Effector memory CD8-positive, alpha-beta T cell (primary cell): Measurements from ENCODE around the gene TSPAN18.

ENCODE experiments used
- ATAC-seq: fragments of 150-1000 bp; cut with Tn5 transposase; replicated peaks from 2 replicates; pipeline ENCODE4 v1.10.0; 2021; ENCODE audit warnings: mild to moderate bottlenecking, moderate library complexity
- DNase-seq, 3 experiments: peaks; one replicate each; pipeline ENCODE4 v3.0.0; 2021
- H3K27ac Mint-ChIP-seq, 2 donors: one replicate each; pipeline ENCODE4 v1.8.0; 2022; ENCODE audit warnings: mild to moderate bottlenecking in 2 of 2, mixed read lengths in 2 of 2, moderate library complexity in 2 of 2
- H3K27me3 Mint-ChIP-seq, 2 donors: one replicate each; pipeline ENCODE4 v1.8.0; 2022; ENCODE audit warnings: mixed read lengths in 2 of 2
- H3K36me3 Mint-ChIP-seq: one replicate; pipeline ENCODE4 v1.8.0; 2022; ENCODE audit warnings: mild to moderate bottlenecking, moderate library complexity, mixed read lengths; ENCODE audit not compliant: insufficient read depth
- H3K4me1 Mint-ChIP-seq, 2 donors: one replicate each; pipeline ENCODE4 v1.8.0; 2022; ENCODE audit warnings: low read depth in 2 of 2, mixed read lengths in 2 of 2
- H3K4me3 Mint-ChIP-seq, 2 donors: one replicate each; pipeline ENCODE4 v1.8.0; 2022; ENCODE audit warnings: mild to moderate bottlenecking in 2 of 2, mixed read lengths in 2 of 2, moderate library complexity in 2 of 2
- H3K9me3 Mint-ChIP-seq, 2 donors: one replicate each; pipeline ENCODE4 v1.8.0; 2022; ENCODE audit warnings: mixed read lengths in 2 of 2

The TSPAN18 gene

DNA sequence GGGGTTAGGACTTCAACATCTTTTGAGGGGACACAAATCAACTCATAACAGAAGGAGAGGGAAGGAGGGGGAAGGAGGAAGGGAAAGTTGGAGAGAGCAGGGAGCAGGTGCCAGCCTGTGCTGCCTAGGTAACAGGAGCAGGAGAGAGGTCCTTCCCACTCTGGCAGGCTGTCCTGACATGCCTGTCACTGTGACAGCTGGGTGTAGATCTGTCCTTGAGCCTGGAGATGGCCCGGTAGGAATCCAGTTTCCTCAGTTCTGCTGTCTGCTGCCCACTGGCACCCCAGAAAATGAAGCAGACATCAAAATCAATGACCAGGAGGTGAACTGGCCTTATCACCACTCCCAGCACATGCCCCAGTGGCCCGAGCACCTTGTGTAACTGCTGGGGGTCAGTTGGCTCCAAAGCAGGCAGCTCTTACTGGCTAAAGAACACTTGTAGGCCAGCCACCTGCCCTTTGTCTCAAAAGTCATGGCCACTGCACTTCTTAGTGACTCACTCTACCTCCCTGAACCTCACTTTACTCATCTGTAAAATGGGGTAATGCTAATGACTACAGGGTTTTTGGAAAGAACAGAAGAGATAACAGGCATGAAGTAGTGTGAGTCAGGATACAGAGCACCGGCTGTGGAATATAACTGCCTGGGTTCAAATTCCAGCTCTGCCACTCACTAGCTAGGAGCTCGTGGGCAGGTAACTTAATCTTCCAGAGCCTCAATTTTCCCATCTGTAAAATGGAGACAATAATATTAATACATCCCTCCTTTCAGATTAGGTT is 8.0 kb upstream of the TSPAN18 start:
- Mint-ChIP-seq H3K9me3 (no peaks in the 10 kb centered on the region), H3K27me3 (peaks cover 0 to 5% of the 10 kb centered on the region in 2 donors), H3K4me1 (peaks cover 0 to 4% of the 10 kb centered on the region in 2 donors), H3K27ac (no peak overlapping the region), H3K4me3 (no peak overlapping the region), H3K36me3 (no peaks in the 10 kb centered on the region)
- no peak for ATAC-seq
- no peak for DNase-seq

DNA sequence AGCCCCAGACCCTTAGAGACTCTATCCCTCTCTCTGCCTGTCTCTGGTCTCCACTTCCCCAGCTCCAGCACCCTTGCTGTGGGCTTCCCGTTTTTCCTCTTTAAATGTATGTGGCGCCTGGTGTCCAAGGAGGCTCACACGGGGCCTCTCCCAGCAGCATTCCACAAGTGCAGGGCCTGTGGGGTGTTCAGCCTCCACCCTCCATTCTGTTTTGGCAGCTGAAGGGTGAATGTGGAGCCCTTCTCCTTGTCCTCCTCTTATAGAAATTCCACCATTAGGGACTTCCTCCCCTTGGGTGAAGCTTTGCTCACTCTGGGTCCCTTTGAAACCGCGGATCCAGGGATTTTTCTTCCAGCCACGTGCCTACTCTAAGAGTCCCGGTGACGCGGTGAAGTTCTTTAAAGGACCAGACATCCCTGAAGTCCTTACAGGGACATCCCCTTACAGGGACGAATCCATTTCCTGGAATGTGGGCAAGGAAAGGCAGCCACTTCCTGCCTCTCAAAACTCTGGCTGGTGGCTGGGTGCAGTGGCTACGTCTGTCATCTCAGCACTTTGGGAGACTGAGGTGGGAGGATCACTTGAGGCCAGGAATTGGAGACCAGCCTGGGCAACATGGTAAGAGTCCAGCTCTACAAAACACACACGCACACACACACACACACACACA is 1.6 kb upstream of the TSPAN18 start:
- peaks cover 23 to 34% of the 10 kb centered on the region in 2 donors for H3K27me3 Mint-ChIP-seq
- H3K36me3 Mint-ChIP-seq, result peaks cover 7% of the 10 kb centered on the region
- DNase-seq (no peak), ATAC-seq (no peak)
- peak overlapping the region; percentile 52 to 96 for H3K27ac Mint-ChIP-seq
- H3K9me3 Mint-ChIP-seq, result no peaks in the 10 kb centered on the region
- peak overlapping the region in 1 of 2 donors; percentile 87 for H3K4me3 Mint-ChIP-seq
- peaks cover 27 to 32% of the 10 kb centered on the region in 2 donors for H3K4me1 Mint-ChIP-seq

DNA sequence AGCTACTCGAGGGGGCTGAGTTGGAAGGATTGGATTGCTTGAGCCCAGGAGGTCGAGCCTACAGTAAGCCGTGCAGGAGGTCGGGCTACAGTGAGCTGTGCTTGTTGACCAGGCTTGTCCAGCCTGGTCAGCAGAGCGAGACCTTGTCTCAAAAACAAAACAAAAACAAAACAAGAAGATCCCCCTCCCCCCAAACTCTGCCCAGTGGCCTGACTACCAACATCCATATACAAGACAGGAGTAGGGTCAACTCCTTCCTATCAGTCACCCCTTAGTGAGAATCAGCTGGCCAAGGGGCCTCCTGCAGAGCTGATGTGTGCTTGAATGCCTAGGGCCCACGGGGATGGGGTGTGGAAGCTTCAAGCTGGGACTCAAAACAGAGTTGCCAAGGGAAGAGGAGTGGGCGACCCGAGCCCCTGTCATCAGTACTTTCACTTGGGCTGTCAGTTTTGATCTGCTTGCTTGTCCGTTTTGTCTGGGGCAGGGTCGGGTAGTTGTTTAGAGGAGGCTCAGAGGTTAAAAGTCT is 942 bp upstream of the TSPAN18 start:
- H3K9me3 Mint-ChIP-seq, result no peaks in the 10 kb centered on the region
- ATAC-seq, result no peak
- peaks cover 7% of the 10 kb centered on the region for H3K36me3 Mint-ChIP-seq
- peaks cover 27 to 34% of the 10 kb centered on the region in 2 donors for H3K4me1 Mint-ChIP-seq
- no peak for DNase-seq
- peaks cover 23 to 35% of the 10 kb centered on the region in 2 donors for H3K27me3 Mint-ChIP-seq
- H3K4me3 Mint-ChIP-seq, result peak overlapping the region; percentile 73 to 87
- peak overlapping the region; percentile 75 to 96 for H3K27ac Mint-ChIP-seq

DNA sequence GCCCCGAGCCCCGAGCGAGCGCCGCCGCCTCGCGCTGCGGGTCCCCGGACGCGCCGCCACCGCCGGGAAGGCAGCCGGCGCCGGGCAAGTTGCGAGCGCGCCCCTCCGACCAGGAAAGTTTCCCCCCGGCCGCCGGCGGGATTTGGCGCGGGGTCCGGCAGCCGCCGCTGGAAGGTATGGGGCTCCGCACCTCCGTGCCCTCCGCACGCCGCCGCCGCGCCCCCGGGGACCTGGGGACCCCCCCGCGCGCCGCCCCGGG is 281 bp downstream of the TSPAN18 start:
- Mint-ChIP-seq H3K27ac (no peak overlapping the region), H3K9me3 (no peaks in the 10 kb centered on the region), H3K4me3 (peak overlapping the region in 1 of 2 donors; percentile 82), H3K36me3 (peaks cover 7% of the 10 kb centered on the region), H3K27me3 (peaks cover 23 to 35% of the 10 kb centered on the region in 2 donors), H3K4me1 (peaks cover 27 to 39% of the 10 kb centered on the region in 2 donors)
- ATAC-seq (peak; percentile 17), DNase-seq (peak in 1 of 3 experiments; percentile 5)

DNA sequence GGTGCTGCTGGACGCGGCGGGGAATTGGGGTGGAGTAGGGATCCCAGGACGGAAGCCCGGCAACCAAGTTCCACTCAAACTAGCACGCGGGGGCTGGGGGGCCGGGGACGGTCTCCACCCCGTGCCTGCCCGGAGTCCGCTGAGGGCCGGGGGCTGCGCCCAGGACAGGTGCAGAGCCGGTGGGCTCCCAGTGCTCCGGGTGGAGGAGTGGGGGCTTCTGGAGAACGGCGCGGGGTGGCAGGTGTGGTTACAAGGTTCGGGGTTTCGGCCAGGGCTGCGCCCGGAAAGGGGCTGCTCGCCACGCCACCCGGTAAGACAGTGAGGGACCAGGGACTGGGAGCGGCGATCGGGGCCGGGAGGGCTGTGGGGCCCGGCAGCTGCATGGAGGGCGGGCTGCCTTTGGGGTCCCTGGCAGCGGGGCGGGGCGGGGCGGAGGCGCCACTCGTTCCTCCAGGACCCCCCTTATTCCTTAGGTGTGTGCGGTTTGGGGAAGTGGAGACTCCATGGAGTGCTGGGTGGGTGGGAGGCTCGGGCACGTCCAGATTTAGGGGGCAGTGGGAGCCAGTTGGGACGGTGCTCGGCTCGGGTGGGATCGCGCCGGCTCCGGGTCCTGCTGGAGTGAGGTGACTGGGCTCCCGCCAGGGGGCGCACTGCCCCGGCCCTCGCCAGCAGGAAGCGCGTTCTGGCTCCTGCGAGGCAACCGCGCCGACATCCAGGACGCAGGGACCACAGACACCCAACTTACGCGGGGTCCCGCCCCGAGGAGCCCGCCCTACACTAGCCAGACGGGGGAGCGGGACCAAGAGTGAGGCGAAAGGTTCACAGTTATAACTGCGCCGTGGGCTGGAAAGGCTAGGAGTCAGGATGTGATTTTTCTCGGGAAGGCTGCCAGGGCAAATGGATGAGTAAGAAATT is 868 bp downstream of the TSPAN18 start:
- peaks cover 27 to 39% of the 10 kb centered on the region in 2 donors for H3K4me1 Mint-ChIP-seq
- peaks cover 7% of the 10 kb centered on the region for H3K36me3 Mint-ChIP-seq
- peak overlapping the region; percentile 54 to 87 for H3K27ac Mint-ChIP-seq
- H3K4me3 Mint-ChIP-seq, result peak overlapping the region; percentile 79 to 82
- no peaks in the 10 kb centered on the region for H3K9me3 Mint-ChIP-seq
- peak; percentile 68 for ATAC-seq
- DNase-seq, result peak; percentile 64 to 69 (median 69)
- H3K27me3 Mint-ChIP-seq, result peaks cover 23 to 35% of the 10 kb centered on the region in 2 donors

DNA sequence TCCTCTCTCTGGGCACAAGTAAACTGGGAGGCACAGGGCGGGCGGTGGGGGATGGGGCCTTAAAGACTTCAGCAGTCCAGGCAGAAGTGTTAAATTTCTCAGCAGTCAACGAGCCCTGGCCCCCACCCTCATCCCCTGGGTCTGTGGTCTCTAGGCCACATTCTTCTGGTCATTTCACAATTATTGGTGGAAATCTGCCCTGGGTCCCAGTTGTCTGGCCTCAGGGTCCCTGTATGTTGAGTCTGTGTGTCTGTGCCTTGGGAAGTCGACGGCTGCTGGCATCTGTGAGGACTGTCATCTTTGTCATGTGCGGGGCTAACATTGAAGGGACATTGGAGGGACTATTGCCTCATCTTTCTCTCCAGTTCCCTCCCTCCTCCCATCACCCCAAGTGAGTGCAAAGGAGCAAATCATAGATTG is 1.7 kb downstream of the TSPAN18 start:
- Mint-ChIP-seq H3K27ac (peak overlapping the region in 1 of 2 donors; percentile 87), H3K36me3 (peaks cover 7% of the 10 kb centered on the region), H3K27me3 (peaks cover 20 to 35% of the 10 kb centered on the region in 2 donors), H3K4me1 (peaks cover 27 to 40% of the 10 kb centered on the region in 2 donors), H3K9me3 (no peaks in the 10 kb centered on the region), H3K4me3 (peak overlapping the region; percentile 79 to 82)
- DNase-seq (no peak), ATAC-seq (no peak)

DNA sequence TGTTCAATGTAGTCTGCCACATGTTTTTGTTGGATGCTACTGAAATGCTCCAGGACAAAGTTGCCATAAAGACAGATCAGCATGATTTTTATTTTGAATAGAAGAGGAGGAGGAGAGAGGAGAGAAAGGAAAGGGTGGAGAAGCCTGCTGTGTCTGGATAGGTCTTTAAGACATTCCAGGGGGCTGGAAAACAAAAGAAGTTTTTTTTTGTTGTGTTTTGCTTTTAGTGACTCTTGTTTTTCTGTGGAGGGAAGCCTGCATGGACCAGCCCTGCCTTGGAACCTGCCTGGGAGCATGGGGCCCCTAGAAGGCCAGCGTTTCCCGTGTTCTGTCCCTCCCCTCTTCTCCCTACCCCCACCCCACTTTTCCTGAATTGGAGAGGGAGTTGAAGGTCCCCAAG is 2.3 kb downstream of the TSPAN18 start:
- Mint-ChIP-seq H3K27me3 (peaks cover 18 to 35% of the 10 kb centered on the region in 2 donors), H3K9me3 (no peaks in the 10 kb centered on the region), H3K4me3 (peak overlapping the region; percentile 79 to 82), H3K36me3 (peaks cover 7% of the 10 kb centered on the region), H3K27ac (peak overlapping the region in 1 of 2 donors; percentile 87), H3K4me1 (peaks cover 27 to 40% of the 10 kb centered on the region in 2 donors)
- ATAC-seq (no peak), DNase-seq (no peak)

DNA sequence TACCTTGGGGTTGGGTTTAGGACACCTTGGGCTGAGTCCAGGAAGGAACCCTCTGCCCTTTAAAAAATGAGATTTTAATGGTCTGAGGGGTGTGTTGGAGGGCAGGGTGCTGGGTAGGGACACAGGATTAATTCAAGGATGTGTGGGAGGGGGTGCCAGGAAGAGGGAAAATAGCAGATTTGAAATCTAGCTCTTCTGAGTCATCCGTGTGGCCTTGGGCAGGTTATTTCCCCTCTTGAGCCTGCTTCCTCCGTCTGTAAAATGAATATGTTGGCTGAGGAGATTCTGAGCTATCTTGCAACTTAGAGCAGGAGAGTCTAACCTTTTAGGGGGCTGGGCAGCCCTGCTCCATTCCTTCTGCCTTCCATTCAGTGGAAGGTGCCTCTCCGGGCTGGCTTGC is 3.0 kb downstream of the TSPAN18 start:
- no peak for ATAC-seq
- peaks cover 27 to 40% of the 10 kb centered on the region in 2 donors for H3K4me1 Mint-ChIP-seq
- peaks cover 18 to 35% of the 10 kb centered on the region in 2 donors for H3K27me3 Mint-ChIP-seq
- H3K9me3 Mint-ChIP-seq, result no peaks in the 10 kb centered on the region
- peaks cover 7% of the 10 kb centered on the region for H3K36me3 Mint-ChIP-seq
- DNase-seq, result no peak
- H3K4me3 Mint-ChIP-seq, result peak overlapping the region in 1 of 2 donors; percentile 82
- no peak overlapping the region for H3K27ac Mint-ChIP-seq

DNA sequence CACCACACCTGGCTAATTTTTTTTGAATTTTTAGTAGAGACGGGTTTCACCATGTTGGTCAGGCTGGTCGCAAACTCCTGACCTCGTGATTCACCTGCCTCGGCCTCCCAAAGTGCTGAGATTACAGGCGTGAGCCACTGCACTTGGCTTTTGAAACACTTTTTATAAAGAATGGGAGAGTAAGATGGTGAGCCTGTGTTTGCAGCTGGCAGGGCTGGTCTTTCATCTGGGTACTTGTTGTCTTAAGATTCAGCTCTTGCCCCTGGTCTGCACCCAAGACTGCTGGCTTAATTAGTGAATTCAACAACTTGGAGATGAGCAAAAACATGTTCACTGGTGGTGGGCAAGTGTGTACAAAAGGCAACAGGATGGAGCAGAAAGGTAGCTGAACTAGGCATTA is 4.0 kb downstream of the TSPAN18 start:
- Mint-ChIP-seq H3K4me3 (no peak overlapping the region), H3K4me1 (peaks cover 27 to 38% of the 10 kb centered on the region in 2 donors), H3K9me3 (no peaks in the 10 kb centered on the region), H3K27me3 (peaks cover 18 to 28% of the 10 kb centered on the region in 2 donors), H3K36me3 (peaks cover 7% of the 10 kb centered on the region), H3K27ac (no peak overlapping the region)
- DNase-seq (no peak), ATAC-seq (no peak)

DNA sequence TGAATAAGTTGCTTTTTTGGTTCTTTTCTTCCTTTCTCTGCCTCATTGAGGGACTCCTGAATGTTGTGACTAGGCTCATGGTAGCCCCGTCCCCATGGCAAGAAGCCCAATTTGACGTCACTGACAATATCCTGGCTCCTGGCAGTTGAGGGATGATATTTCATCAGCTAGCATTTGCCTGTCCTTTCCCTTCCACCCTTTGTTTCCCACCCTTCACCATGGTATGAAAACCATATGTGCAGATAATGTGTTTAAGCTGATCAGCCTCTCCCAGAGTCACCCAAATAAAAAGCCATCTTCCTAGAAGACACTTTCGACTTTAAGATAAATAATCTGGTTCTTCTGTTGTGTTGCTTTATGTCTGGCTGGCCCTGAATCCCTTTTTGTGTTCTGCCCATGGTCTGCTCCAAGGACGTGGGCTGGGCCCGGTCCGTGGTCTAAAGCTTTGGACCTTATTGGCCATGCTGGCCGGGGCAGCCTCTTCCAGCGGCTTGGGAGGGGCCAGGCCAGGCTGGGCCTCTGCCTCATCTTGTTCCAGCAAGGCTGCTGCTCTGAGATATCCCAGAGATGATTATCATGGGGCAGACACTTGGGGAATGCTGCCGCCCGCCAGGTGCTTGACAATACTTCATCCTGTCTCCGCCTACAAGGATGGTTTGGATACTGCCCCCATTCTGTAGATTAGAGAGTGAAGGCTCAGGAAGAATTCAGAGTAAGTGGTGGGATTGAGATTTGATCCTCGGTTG is 5.1 kb downstream of the TSPAN18 start:
- H3K4me1 Mint-ChIP-seq, result peaks cover 20 to 32% of the 10 kb centered on the region in 2 donors
- no peak overlapping the region for H3K4me3 Mint-ChIP-seq
- no peak overlapping the region for H3K27ac Mint-ChIP-seq

DNA sequence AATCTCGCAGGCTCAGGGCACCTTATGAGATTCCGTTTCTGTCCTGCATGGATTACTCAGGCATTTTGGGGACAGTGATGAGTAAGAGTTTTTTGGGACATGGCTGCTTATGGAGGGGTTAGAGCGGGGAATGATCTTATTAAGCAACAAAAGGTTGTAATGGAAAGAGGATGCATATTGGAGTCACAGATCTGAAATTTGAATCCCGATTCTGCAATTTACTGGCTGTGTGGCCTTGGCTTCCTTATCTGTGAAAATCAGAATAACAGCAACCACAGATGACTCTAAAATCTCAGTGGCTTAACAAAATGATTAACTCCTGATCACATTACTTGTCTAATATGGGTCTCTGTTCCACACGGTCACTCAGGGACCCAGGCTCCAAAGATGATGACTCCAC is 5.8 kb downstream of the TSPAN18 start:
- peaks cover 4% of the 10 kb centered on the region for H3K36me3 Mint-ChIP-seq
- DNase-seq (no peak), ATAC-seq (no peak)
- no peak overlapping the region for H3K4me3 Mint-ChIP-seq
- peaks cover 20 to 22% of the 10 kb centered on the region in 2 donors for H3K27me3 Mint-ChIP-seq
- no peaks in the 10 kb centered on the region for H3K9me3 Mint-ChIP-seq
- no peak overlapping the region for H3K27ac Mint-ChIP-seq
- H3K4me1 Mint-ChIP-seq, result peaks cover 20 to 36% of the 10 kb centered on the region in 2 donors

More for the DNA sequence above, 5.1 kb downstream of the TSPAN18 start:
- H3K36me3 Mint-ChIP-seq, result peaks cover 4% of the 10 kb centered on the region
- ATAC-seq (no peak), DNase-seq (no peak)
- H3K27me3 Mint-ChIP-seq, result peaks cover 18 to 22% of the 10 kb centered on the region in 2 donors
- no peaks in the 10 kb centered on the region for H3K9me3 Mint-ChIP-seq

DNA sequence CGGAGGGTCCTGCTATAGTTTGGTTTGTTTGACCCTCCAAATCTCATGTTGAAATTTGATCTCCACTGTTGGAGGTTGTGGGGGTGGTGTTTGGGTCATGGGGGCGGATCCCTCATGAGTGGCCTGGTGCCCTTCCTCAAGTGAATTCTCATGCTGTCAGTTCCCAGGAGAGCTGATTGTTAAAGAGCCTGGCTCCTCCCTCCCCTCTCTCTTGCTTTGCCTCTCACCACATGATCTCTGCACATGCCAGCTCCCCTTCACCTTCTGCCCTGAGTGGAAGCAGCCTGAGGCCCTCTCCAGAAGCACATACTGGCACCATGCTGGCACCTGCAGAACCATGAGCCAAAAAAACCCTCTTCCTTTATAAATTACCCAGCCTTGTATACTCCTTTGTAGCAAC is 7.1 kb downstream of the TSPAN18 start:
- H3K4me1 Mint-ChIP-seq, result peaks cover 8 to 28% of the 10 kb centered on the region in 2 donors

More for the DNA sequence above, 7.1 kb downstream of the TSPAN18 start:
- Mint-ChIP-seq H3K36me3 (peaks cover 4% of the 10 kb centered on the region), H3K4me3 (no peak overlapping the region), H3K9me3 (no peaks in the 10 kb centered on the region), H3K27ac (no peak overlapping the region), H3K27me3 (peaks cover 11 to 25% of the 10 kb centered on the region in 2 donors)
- ATAC-seq (no peak), DNase-seq (no peak)
